Body of pancreas (tissue), 4 donors: Measurements from ENCODE around the gene GNAS-AS1.

Source experiments
- POLR2A ChIP-seq, 3 donors: fragments of 450-650 bp; IDR thresholded peaks; one replicate each; pipeline ENCODE4 v1.6.1; 2016; ENCODE audit warnings: antibody characterized with exemption in 3 of 3, mild to moderate bottlenecking in 2 of 3
- TF ChIP-seq, protein P1 (sequence below), 7 experiments: fragments of 450-650 bp in 4 of 7; fragments of 200-600 bp in 3 of 7; sonication (generic) in 3 of 7; IDR thresholded peaks; one replicate each; pipeline ENCODE4 v1.5.1; 2016 to 2019; ENCODE audit warnings: antibody characterized with exemption in 7 of 7

DNA sequence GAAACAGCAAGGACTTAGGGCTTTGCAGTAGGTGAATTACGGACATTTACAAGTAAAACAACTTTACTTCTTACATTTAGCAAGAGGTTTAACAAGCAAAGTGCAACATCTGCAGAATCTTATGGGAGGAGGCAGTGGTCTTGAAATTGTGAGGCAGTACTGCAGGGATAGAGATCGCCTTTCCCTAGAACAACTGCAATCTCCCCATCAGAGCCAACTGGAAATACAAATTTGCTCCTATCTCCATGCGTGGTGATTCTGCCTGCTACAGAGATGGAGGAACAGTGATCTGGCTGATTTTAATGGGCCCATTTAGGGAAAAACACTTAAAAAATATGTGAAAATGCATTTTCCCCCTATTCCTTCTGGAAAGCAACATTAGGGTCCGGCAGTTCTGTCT, 27.7 kb upstream of the GNAS-AS1 start:
- TF ChIP-seq, protein P1, sequence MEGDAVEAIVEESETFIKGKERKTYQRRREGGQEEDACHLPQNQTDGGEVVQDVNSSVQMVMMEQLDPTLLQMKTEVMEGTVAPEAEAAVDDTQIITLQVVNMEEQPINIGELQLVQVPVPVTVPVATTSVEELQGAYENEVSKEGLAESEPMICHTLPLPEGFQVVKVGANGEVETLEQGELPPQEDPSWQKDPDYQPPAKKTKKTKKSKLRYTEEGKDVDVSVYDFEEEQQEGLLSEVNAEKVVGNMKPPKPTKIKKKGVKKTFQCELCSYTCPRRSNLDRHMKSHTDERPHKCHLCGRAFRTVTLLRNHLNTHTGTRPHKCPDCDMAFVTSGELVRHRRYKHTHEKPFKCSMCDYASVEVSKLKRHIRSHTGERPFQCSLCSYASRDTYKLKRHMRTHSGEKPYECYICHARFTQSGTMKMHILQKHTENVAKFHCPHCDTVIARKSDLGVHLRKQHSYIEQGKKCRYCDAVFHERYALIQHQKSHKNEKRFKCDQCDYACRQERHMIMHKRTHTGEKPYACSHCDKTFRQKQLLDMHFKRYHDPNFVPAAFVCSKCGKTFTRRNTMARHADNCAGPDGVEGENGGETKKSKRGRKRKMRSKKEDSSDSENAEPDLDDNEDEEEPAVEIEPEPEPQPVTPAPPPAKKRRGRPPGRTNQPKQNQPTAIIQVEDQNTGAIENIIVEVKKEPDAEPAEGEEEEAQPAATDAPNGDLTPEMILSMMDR (IDR thresholded peaks at IDR 0.05): no peak
- no peak for TF ChIP-seq POLR2A (IDR thresholded peaks at IDR 0.05)
